ENCODE results near the gene NSD1.

NSD1 gene

DNA sequence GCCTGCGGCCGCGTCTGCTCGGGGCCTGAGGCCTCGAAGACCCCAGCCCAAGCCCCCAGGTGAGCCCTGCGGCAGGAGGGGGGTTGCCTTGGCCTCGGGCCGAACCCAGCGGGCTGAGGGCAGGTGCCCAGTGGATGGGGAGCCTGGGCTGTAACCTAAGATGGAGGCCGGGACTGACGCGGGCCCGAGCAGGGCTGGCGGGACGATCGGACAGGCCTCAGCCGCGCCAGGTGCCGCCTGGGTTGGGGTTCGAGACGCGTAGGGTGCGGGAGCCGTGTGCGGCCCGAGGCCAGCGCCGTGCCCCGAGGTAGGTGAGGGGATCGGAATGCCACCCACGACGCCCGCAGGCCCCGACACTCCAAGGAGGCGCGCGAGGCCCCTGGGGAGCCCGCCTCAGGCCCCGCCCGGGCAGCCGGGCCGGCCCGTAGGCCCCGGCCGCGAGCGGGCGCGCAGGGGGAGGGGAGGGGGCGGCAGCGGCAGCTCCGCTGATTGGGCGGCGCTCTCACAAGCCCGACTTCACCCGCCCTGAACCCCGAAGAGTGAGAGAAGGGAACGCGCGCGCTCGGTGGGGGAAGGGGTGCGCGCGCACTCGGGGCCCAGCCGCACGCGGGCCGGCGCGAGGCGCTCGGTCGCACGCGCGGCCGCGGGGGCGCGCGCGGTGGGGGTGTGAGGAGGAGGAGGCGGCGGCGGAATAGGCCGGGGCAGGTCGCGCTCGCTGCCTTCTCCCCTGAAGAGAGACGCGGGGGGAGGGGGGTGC lies at the start of gene NSD1:
NSD1 (plus strand) TSS at position 678 of the 757 bp plus-strand sequence. CDS start 1,331 bp downstream, outside the sequence.
- peak; percentile 77 for DNase-seq (ENCODE audit: low read depth)

DNA sequence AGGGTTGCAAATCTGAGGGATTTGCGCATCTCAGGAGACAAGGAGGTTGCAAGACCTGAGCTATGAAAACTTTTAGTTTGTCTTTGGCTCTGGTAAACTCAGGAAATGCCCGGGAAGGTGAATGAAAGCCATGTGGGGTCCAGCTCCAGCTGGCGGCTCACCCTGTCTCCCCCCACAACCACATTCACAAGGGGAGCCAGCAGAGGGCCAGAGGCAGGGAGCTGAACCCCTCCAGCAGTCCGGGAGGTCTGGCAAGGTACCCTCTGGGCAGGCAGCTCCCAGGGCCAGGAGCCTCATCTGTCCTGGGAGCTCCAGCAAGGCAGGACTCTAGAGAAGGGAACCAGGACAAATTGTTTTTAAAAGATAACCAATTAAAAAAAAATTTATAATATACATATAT lies 49.4 kb upstream of the NSD1 start:
- no peak for DNase-seq (ENCODE audit: low read depth)

- DNase-seq (ENCODE audit: low read depth), result no peak
Observed at GRCh38 chr5:177085985-177086653, 47.5 kb upstream of the NSD1 start.

- peak; percentile 59 for DNase-seq (ENCODE audit: low read depth)
Observed at GRCh38 chr5:177086654-177087397, 46.7 kb upstream of the NSD1 start, which contains the start of gene FGFR4. Gene FGFR4, plus strand, starts transcription at chr5:177086915. Its CDS starts 2,688 bp downstream, at chr5:177089603.

DNA sequence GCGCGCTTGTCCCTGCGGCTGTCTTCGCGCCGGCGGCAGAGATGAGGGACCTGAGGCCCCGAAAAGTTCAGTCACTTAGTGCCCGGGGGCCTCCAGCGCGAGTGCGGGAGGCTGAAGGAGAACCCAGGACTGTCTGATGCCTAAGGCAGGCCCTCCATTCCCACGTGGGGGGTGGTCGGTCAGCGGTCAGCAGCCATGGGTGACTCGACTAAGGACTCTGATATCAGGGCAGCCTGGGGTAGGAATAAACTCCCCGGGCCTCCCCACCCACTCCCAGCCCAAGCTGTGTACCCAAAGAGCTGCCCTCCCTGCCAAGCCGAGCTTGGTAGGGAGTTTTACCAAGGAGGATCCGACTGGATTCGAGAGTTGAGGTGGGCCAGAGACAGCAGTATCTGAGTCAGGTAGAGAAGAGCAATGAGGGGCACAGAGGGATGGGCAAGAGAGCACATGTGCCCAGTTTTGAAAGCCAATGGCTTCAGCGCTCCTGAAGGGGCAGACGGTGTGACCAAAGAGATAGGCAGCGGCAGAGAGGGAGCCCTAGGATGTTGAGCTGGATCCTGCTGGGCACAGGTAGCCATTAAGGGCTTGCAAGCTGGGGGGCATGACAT lies 46.1 kb upstream of the NSD1 start:
- no peak for DNase-seq (ENCODE audit: low read depth)

- DNase-seq (ENCODE audit: low read depth), result no peak
Observed at GRCh38 chr5:177089127-177089526, 44.4 kb upstream of the NSD1 start.

DNA sequence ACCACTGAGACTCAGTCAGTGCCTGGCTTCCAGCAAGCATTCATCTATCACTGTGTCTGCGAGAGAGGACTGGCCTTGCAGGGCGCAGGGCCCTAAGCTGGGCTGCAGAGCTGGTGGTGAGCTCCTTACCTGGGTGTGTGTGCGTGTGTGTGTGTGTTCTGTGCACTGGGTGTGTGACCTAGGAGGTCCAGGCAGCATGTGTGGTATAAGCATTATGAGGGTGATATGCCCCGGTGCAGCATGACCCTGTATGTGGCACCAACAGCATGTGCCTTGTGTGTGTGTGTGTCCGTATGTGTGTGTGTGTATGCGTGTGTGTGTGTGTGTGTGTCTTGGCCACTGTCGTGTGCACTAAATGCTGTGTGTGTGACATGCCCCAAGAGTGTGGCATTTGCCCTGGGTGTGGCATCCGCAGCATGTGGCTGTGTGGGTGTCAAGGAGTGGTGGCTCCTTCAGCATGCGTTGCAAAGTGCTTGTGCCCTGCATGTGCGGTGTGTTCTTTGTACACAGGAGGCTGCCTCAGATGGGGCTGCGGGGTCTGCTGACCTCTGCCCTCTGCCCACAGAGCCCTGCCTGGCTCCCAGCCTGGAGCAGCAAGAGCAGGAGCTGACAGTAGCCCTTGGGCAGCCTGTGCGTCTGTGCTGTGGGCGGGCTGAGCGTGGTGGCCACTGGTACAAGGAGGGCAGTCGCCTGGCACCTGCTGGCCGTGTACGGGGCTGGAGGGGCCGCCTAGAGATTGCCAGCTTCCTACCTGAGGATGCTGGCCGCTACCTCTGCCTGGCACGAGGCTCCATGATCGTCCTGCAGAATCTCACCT lies 43.5 kb upstream of the NSD1 start:
- no peak for DNase-seq (ENCODE audit: low read depth)

DNA sequence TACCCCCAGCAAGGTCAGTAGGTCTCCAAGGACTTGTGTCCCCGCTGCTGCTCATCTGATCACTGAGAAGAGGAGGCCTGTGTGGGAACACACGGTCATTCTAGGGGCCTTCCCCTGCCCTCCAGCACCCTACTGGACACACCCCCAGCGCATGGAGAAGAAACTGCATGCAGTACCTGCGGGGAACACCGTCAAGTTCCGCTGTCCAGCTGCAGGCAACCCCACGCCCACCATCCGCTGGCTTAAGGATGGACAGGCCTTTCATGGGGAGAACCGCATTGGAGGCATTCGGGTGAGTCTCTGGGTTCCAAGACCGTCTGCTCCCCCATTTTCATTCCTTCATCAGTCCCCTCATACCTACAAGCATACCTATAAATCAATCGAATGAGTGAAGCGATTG lies 42.8 kb upstream of the NSD1 start:
- no peak for DNase-seq (ENCODE audit: low read depth)

- DNase-seq (ENCODE audit: low read depth), result no peak
Observed at GRCh38 chr5:177091232-177091631, 42.3 kb upstream of the NSD1 start.

DNA sequence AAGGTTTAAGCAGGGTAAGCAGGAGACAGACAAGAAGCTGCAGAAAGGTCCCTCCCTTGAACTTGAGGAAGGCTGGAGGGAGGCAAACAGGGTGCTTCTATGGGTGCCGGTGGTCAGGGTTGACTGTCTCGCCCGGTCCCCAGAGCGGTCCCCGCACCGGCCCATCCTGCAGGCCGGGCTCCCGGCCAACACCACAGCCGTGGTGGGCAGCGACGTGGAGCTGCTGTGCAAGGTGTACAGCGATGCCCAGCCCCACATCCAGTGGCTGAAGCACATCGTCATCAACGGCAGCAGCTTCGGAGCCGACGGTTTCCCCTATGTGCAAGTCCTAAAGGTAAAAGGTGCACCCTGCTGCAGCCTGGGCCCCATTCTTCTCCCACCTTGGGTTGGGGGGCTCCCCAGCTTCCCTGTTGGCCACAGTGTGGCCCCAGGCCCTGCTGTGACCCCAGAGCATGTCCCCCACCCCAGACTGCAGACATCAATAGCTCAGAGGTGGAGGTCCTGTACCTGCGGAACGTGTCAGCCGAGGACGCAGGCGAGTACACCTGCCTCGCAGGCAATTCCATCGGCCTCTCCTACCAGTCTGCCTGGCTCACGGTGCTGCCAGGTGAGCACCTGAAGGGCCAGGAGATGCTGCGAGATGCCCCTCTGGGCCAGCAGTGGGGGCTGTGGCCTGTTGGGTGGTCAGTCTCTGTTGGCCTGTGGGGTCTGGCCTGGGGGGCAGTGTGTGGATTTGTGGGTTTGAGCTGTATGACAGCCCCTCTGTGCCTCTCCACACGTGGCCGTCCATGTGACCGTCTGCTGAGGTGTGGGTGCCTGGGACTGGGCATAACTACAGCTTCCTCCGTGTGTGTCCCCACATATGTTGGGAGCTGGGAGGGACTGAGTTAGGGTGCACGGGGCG lies 41.1 kb upstream of the NSD1 start:
- DNase-seq (ENCODE audit: low read depth), result no peak

- DNase-seq (ENCODE audit: low read depth), result no peak
Observed at GRCh38 chr5:177093082-177093712, 40.4 kb upstream of the NSD1 start.

GRCh38 chr5:177093803-177094202 lies 39.8 kb upstream of the NSD1 start:
- DNase-seq (ENCODE audit: low read depth), result no peak

DNA sequence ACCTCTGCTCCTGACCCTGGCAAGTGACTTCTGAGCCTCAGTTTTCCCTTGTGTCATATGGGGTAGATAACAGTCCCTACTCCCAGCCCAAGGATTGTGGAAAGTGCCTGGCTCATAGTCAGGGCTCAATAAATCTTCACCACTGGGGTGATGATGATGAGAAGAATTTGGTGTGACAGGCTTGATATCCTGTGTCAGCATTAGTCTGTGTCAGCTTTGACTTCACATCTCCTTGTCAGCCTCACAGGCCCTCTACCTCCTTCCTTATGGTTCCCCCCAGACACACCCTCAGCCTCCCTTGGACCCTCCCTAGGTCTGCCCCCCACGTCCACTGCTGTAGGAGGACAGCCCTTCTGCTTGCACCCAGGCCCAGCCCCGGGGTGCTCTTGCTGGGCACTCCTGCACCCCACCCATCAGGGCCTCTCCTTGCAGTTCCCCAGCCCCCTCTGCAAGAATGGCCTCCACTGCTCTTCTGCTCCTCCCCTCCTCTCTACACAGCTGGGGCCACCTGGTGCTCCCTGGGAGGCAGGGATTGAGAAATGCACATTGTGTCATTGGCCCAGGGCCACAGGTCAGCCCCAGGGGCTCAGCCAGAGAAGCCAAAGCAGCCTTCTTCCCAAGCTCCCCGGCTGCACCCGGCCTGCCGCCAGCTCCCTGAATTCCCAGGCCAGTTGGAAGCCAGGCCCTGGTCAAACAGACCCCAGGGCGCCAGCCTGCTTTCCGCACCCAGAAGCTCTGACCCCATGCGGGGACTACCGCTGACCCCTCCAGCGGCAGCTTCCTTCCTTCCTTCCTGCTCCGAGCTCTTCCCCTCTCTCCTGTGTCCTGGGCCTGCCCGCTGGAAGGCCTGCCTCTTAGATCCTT lies 39.1 kb upstream of the NSD1 start:
- no peak for DNase-seq (ENCODE audit: low read depth)

DNA sequence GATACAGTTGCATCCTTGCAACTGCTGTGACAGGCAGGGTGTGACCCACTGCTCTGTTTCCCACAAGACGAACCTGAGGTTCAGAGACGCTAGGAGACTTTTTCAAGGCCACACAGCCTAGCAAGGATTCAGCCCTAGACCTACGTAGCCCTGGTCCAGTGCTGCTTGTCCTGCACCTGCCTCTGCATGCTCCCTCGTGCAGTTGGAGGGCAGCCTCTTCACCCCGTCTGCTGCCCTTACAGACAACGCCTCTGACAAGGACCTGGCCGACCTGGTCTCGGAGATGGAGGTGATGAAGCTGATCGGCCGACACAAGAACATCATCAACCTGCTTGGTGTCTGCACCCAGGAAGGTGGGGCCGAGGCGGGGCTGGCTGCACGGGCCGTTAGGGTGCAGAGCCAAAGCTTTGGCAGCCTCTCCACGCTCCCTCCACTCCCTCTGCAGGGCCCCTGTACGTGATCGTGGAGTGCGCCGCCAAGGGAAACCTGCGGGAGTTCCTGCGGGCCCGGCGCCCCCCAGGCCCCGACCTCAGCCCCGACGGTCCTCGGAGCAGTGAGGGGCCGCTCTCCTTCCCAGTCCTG lies 38.4 kb upstream of the NSD1 start:
- no peak for DNase-seq (ENCODE audit: low read depth)

- no peak for DNase-seq (ENCODE audit: low read depth)
Observed at GRCh38 chr5:177096162-177097015, 37.2 kb upstream of the NSD1 start.

- no peak for DNase-seq (ENCODE audit: low read depth)
Observed at GRCh38 chr5:177097016-177097985, 36.3 kb upstream of the NSD1 start.

GRCh38 chr5:177098120-177098469 lies 35.5 kb upstream of the NSD1 start:
- no peak for DNase-seq (ENCODE audit: low read depth)
